OCI-LY7 (cell line): ENCODE data around the gene ASXL1. TPM values are rescaled to one million over a fixed set of nuclear protein-coding genes. Genes with fewer than 3 reads are reported as not detected.

Source experiments
- BruUV-seq: library from RNA; stranded (reverse); fragments of 400-500 nt; replicated peaks from 2 replicates; lab custom pipeline; 2021; lab: Mats Ljungman, UMichigan
- CTCF ChIA-PET: fragments of 300-600 bp; sonication (Branson Sonifier 250); formaldehyde crosslinking; loops from one replicate; lab custom pipeline; 2022; ENCODE audit warnings: antibody characterized with exemption; ENCODE audit not compliant: unreplicated experiment; lab: Charles Lee
- POLR2A ChIA-PET: fragments of 300-600 bp; sonication (Branson Sonifier 250); formaldehyde crosslinking; loops from one replicate; lab custom pipeline; 2022; ENCODE audit warnings: antibody characterized with exemption; lab: Charles Lee
- DNase-seq: peaks from one replicate; pipeline ENCODE4 v3.0.0-alpha.2; 2015; ENCODE audit warnings: low spot score
- H2AFZ ChIP-seq: fragments of 200-600 bp; sonication (generic), shearing (Covaris generic); 2 replicates; pipeline ENCODE4 v1.6.1; 2014; ENCODE audit warnings: mild to moderate bottlenecking, antibody characterized with exemption, low read length, moderate library complexity
- H3K27ac ChIP-seq: fragments of 200-600 bp; sonication (generic); 2 replicates; pipeline ENCODE4 v1.5.1; 2014; ENCODE audit warnings: mixed run types, low read depth, mild to moderate bottlenecking, moderate library complexity, low read length, inconsistent platforms; ENCODE audit not compliant: poor library complexity, severe bottlenecking
- H3K36me3 ChIP-seq: fragments of 200-600 bp; sonication (generic); 2 replicates; pipeline ENCODE4 v1.6.1; 2014; ENCODE audit warnings: mild to moderate bottlenecking, antibody characterized with exemption, low read length, moderate library complexity, mixed read lengths; ENCODE audit not compliant: insufficient read depth
- H3K4me1 ChIP-seq: fragments of 200-600 bp; sonication (generic); 2 replicates; pipeline ENCODE4 v1.5.1; 2014; ENCODE audit warnings: mild to moderate bottlenecking, low read length; ENCODE audit not compliant: insufficient read depth, poor library complexity, severe bottlenecking
- H3K4me2 ChIP-seq: fragments of 200-600 bp; sonication (generic); 2 replicates; pipeline ENCODE4 v1.6.1; 2014; ENCODE audit warnings: mild to moderate bottlenecking, low read length
- H3K4me3 ChIP-seq: fragments of 200-600 bp; sonication (generic); 2 replicates; pipeline ENCODE4 v1.5.1; 2014; ENCODE audit warnings: mild to moderate bottlenecking, low read depth, low read length; ENCODE audit not compliant: poor library complexity, severe bottlenecking
- H3K79me2 ChIP-seq: fragments of 200-600 bp; sonication (generic); 2 replicates; pipeline ENCODE4 v1.6.1; 2016; ENCODE audit warnings: low read depth, mild to moderate bottlenecking, low read length, moderate library complexity, mixed read lengths; ENCODE audit not compliant: insufficient read depth
- H3K9me2 ChIP-seq: fragments of 200-600 bp; sonication (generic); 2 replicates; pipeline ENCODE4 v1.6.1; 2016; ENCODE audit warnings: mild to moderate bottlenecking, low read length, mixed read lengths; ENCODE audit not compliant: insufficient read depth
- H3K9me3 ChIP-seq: fragments of 200-600 bp; sonication (generic); 2 replicates; pipeline ENCODE4 v1.6.1; 2014; ENCODE audit warnings: mild to moderate bottlenecking, mixed run types, low read length, mixed read lengths
- H4K20me1 ChIP-seq: fragments of 200-600 bp; sonication (generic); 2 replicates; pipeline ENCODE4 v1.6.1; 2014; ENCODE audit warnings: mild to moderate bottlenecking, antibody characterized with exemption, low read length, moderate library complexity, mixed read lengths; ENCODE audit not compliant: insufficient read depth
- EZH2phosphoT487 ChIP-seq: fragments of 200-600 bp; sonication (generic); IDR thresholded peaks from 2 replicates; pipeline ENCODE4 v1.6.1; 2018; ENCODE audit warnings: low read depth, borderline replicate concordance, mild to moderate bottlenecking, mixed run types, antibody characterized with exemption, low read length, moderate library complexity, mixed read lengths
- intact Hi-C: fragments of 100-400 bp; cut with micrococcal nuclease; formaldehyde crosslinking; loops from one replicate; pipeline ENCODE4 v1.10.0; 2022; ENCODE audit not compliant: unreplicated experiment
- total RNA-seq, 2 experiments: library from RNA; depleted of rRNA in 1 of 2; stranded (reverse); fragments of >200 nt in 1 of 2; shearing (Covaris generic) in 1 of 2; gene quantifications; 2 replicates each; pipeline ENCODE4 v1.2.3, GENCODE V29; 2014 to 2022
- TF ChIP-seq, protein P1 (sequence below): fragments of 200-600 bp; sonication (generic); conservative IDR thresholded peaks from 2 replicates; pipeline ENCODE4 v1.5.1; 2014; ENCODE audit warnings: mild to moderate bottlenecking, antibody characterized with exemption, low read length, moderate library complexity, mixed read lengths

Gene ASXL1
- total RNA-seq, 2 experiments from 2014 or later: 84.7 to 122 TPM

DNA sequence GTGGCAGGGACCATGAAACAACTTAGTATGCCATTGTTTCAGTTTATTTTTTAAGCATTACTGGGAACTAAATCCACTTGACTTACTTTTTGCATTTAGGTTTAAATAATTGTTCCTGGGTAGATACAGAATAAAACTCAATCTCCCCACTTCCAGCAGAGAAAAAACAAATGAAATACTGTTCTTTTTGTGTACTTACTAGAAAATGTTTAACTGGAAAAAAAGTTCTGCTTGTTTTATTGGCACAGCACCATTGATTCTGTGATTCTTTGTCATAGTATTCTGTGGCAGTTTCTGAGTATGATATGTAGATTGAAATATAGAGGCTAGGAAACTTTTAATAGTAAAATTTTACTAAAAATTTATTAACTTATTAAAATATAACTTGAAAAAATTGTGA lies 10.2 kb downstream of the ASXL1 start:
- peak overlapping the region; percentile 83 for H3K4me2 ChIP-seq
- intact Hi-C loops: no loop called here
- no peak for TF ChIP-seq EZH2phosphoT487
- TF ChIP-seq, protein P1, sequence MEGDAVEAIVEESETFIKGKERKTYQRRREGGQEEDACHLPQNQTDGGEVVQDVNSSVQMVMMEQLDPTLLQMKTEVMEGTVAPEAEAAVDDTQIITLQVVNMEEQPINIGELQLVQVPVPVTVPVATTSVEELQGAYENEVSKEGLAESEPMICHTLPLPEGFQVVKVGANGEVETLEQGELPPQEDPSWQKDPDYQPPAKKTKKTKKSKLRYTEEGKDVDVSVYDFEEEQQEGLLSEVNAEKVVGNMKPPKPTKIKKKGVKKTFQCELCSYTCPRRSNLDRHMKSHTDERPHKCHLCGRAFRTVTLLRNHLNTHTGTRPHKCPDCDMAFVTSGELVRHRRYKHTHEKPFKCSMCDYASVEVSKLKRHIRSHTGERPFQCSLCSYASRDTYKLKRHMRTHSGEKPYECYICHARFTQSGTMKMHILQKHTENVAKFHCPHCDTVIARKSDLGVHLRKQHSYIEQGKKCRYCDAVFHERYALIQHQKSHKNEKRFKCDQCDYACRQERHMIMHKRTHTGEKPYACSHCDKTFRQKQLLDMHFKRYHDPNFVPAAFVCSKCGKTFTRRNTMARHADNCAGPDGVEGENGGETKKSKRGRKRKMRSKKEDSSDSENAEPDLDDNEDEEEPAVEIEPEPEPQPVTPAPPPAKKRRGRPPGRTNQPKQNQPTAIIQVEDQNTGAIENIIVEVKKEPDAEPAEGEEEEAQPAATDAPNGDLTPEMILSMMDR: no peak
- H3K4me1 ChIP-seq: peaks cover 64% of the 10 kb centered on the region
- ChIA-PET POLR2A (interaction anchor here (1.0 to 3.3 kb wide), 3 partner anchors 9 to 83 kb away, joined by 3 to 11 read pairs (median 4); no protein-coding TSS in a partner anchor), CTCF (no interaction called here)
- peaks cover 29% of the 10 kb centered on the region; the same call in 1 of the 2 replicates for H4K20me1 ChIP-seq
- H2AFZ ChIP-seq: no peak overlapping the region
- H3K4me3 ChIP-seq: peak overlapping the region; percentile 16
- peaks cover 70% of the 10 kb centered on the region for H3K36me3 ChIP-seq
- no peak for DNase-seq
- no TSS peak for BruUV-seq
- H3K79me2 ChIP-seq: peaks cover 94% of the 10 kb centered on the region
- no peaks in the 10 kb centered on the region for H3K9me3 ChIP-seq
- no peaks in the 10 kb centered on the region for H3K9me2 ChIP-seq
- H3K27ac ChIP-seq: peak overlapping the region; percentile 40

- Histone ChIP-seq H2AFZ (no peak overlapping the region), H3K9me2 (no peaks in the 10 kb centered on the region), H3K4me2 (peak overlapping the region; percentile 83), H3K79me2 (peaks cover 88% of the 10 kb centered on the region), H4K20me1 (peaks cover 29% of the 10 kb centered on the region; the same call in 1 of the 2 replicates), H3K27ac (peak overlapping the region; percentile 49), H3K4me3 (peak overlapping the region; percentile 30), H3K36me3 (peaks cover 76% of the 10 kb centered on the region), H3K4me1 (peaks cover 58% of the 10 kb centered on the region), H3K9me3 (no peaks in the 10 kb centered on the region)
- DNase-seq: peak; percentile 38
- intact Hi-C loops: no loop called here
- TF ChIP-seq EZH2phosphoT487: no peak
- TF ChIP-seq, protein P1: no peak
- no TSS peak for BruUV-seq
- ChIA-PET POLR2A (interaction anchor here (0.6 to 3.3 kb wide), 5 partner anchors 9 to 84 kb away, joined by 3 to 11 read pairs (median 4); no protein-coding TSS in a partner anchor), CTCF (no interaction called here)
These were observed 10.8 kb downstream of the ASXL1 start for GRCh38 chr20:32368925-32369324.

- H3K4me2 ChIP-seq: no peak overlapping the region
- DNase-seq: no peak
- CTCF ChIA-PET: no interaction called here
- H3K4me3 ChIP-seq: no peak overlapping the region
- H3K9me3 ChIP-seq: no peaks in the 10 kb centered on the region
- no peak for TF ChIP-seq EZH2phosphoT487
- TF ChIP-seq, protein P1: no peak
- H2AFZ ChIP-seq: no peak overlapping the region
- BruUV-seq: no TSS peak
- H3K9me2 ChIP-seq: no peaks in the 10 kb centered on the region
- H3K4me1 ChIP-seq: peaks cover 38% of the 10 kb centered on the region
- intact Hi-C loops: loop anchor here (1.0 kb wide), 1 partner anchor 14 kb away; no protein-coding TSS in a partner anchor
- H3K36me3 ChIP-seq: peaks cover 96% of the 10 kb centered on the region
- POLR2A ChIA-PET: interaction anchor here (0.6 to 1.1 kb wide), 6 partner anchors 10 to 786 kb away, joined by 3 to 5 read pairs (median 4); no protein-coding TSS in a partner anchor
- H3K79me2 ChIP-seq: peaks cover 69% of the 10 kb centered on the region
- H4K20me1 ChIP-seq: peaks cover 19% of the 10 kb centered on the region; the same call in 1 of the 2 replicates
- H3K27ac ChIP-seq: no peak overlapping the region
These were observed 12.8 kb downstream of the ASXL1 start for GRCh38 chr20:32370897-32371296.
